HG02943 (cell line): ENCODE data around the gene DDX3X.
"Not testable (repeated sequence)": the region's sequence is repeated elsewhere in the genome, so short reads cannot be mapped to it uniquely, and the experiment has no call there.

ENCODE experiments used
- ATAC-seq: cut with Tn5 transposase; IDR thresholded peaks from one replicate; pipeline ENCODE4 v1.9.1; 2021; ENCODE audit warnings: mild to moderate bottlenecking, low read depth, moderate library complexity; ENCODE audit not compliant: unreplicated experiment

DDX3X gene

GRCh38 chrX:41352329-41352838, 18.4 kb downstream of the DDX3X start:
- ATAC-seq = no peak

DNA sequence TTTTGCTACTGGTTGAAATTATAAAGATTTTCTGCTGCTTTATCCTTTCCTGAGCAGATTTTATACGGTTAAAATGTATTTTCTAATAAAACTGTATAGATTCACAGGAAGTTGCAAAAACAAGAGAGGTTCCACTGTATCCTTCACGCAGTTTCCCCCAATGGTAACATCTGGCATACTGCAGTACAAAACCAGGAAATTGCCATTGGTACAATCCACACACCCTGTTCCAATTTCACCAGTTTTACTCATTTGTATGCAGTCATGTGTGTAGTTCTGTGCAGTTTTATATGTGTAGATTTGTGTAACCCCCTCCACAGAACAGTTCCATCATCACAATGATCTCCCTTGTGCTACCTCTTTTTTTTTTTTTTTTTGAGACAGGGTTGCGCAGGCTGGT, 20.0 kb downstream of the DDX3X start:
- ATAC-seq = no peak

DNA sequence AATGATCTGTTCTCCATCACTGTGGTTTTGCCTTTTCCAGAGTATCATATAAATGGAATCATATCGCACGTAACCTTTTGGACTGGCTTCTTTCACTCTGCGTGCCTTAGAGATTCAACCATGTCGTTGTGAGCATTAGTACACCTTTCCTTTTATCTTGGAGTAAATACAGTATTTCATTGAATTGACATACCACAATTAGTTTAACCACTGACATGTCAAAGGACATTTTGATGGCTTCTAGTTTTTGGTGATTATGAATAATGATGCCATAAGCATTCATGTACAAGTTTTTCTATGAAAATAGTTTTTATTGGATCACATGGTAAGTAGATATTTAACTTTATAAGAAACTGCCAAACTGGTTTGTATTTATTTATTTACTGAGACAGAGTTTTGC, 35.2 kb downstream of the DDX3X start:
- ATAC-seq = no peak

DNA sequence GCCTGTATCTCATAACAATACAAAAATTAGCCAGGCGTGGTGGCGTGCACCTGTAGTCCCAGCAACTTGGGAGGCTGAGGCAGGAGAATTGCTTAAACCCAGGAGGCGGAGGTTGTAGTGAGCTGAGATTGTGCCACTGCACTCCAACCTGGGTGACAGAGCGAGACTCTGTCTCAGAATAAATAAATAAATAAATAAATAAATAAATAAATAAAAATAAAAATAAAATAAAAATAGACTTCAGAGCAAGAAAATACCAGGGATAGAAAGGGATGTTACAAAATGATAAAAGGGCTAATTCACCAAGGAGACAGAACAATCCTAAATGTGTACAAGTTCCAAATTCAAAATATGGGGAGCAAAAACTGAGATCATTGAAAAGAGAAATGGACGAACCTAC, 37.6 kb downstream of the DDX3X start:
- ATAC-seq = not testable (repeated sequence)

- ATAC-seq = no peak
Observed at GRCh38 chrX:41373989-41374606, 40.1 kb downstream of the DDX3X start.

- ATAC-seq = no peak
Observed at GRCh38 chrX:41377624-41378023, 43.7 kb downstream of the DDX3X start.

DNA sequence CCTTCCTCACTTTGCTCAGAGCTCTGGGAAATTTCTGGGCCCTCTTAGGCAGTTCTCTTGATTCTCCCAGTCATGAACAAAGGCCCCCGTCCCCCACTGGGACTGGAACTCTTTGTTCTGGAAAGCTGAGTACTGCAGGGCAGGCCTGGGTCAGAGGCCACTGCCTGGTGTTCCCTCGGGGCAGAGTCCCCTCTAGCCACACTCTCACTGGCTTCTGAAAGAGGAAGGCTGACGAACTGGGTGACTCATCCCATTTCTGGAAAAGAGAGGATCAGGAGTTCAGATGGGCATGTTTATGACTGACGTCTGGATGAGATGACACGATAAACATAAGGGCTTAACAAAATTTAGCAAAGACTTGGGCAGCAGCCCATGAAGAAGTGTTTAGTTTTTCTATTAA, 47.7 kb downstream of the DDX3X start:
- no peak for ATAC-seq

DNA sequence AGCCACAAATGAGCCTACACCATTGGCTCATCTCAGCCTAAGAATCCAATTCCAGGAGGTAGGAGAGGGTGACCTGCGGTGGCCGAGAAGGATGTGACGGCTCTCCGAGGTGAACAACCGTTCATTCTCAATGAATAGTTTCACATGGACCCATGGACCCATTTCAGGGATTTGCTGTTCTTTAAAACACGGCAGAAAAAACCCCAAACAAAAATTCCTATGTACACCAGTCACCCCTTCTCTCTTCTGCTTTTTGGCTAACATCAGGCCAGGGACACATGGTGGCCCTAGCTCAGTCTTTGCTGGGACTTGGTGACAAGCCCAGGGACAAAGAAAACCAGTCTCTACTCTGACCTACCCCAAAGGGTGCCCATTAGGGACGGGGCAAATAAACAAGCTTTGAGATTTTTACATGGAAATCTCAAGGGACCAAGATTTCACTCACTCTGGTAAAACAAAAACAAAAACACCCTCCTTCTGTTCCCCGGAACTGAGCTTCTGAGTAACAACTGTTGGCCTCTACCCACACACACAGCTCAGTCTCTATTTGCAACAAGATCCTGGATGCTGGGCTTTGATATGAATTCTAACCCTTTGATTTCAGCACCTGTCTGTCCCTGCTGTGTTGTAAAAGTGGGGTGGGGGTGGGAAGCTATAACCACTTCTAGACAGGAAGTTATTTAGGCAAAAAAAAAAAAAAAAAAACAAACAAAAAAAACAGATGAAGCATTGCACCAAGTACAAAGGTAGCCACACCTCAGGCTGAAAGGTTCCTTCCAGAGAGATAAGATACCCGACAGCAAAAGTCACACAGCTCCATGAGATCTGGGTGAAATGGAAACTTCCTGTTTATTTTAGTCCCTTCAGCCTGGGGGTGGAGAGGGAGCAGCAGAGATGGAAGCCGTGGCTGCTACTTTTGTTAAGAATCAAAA, 49.0 kb downstream of the DDX3X start:
- no peak for ATAC-seq

DNA sequence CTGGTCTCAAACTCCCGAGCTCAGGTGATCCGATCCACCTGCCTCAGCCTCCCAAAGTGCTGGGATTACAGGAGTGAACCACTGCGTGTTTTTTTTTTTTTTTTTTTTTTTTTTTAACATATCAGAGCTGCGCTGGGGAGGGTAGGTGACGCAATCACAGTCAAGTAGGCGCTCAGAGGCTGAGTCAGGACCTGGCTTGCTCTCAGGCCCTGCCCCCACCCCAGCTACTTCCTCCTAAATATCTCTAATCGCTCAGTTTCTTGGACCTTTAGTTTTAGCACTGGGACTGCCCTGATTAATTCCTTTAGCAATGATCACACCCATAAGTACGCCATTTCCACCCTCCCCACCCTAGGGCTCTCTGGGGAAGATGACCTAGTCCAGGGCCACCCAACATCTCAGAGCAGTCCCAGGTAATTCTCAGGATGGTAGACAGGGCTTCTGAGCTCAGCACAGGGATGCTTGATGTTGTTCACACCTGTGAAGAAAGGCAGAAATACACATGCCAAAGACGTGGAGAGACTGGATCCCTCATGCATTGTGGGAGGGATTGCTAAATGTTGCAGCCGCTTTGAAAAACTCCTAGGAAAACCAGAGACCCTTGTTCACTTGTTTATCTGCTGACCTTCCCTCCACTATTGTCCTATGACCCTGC, 50.2 kb downstream of the DDX3X start:
- ATAC-seq = no peak

GRCh38 chrX:41386222-41386990, 52.4 kb downstream of the DDX3X start:
- no peak for ATAC-seq

- ATAC-seq = no peak
Observed at GRCh38 chrX:41388543-41388942, 54.6 kb downstream of the DDX3X start.

GRCh38 chrX:41389311-41389888, 55.4 kb downstream of the DDX3X start:
- ATAC-seq = no peak

DNA sequence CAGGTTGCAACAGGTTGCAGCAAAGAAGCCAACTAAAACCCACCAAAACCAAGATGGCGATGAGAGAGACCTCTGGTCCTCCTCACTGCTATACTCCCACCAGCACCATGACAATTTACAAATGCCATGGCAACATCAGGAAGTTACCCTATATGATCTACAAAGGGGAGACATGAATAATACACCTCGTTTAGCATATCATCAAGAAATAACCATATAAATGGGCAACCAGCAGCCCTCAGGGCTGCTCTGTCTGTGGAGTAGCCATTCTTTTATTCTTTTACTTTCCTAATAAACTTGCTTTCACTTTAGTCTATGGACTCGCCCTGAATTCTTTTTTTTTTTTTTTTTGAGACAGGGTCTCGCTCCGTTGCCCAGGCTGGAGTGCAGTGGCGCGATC, 56.6 kb downstream of the DDX3X start:
- ATAC-seq = not testable (repeated sequence)

DNA sequence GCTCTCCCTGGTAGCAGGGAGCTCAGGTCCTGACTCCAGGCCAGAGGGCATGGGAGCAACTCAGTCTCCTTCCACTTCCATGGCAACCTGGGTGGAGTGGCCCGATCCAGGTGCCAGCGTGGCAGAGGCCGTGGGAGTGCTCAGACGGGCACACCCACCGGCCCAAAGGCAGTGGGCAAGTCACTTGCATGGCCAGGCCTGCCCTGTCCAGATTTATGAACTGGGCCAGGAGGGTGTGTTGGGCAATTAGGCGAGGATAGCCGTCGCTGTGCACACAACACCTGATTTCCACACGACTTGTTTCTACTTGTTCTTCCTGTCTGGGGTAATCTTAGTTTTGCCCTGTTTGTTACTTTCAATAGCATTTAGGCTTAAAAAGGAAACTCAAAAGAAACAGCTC, 57.6 kb downstream of the DDX3X start:
- ATAC-seq = no peak

DNA sequence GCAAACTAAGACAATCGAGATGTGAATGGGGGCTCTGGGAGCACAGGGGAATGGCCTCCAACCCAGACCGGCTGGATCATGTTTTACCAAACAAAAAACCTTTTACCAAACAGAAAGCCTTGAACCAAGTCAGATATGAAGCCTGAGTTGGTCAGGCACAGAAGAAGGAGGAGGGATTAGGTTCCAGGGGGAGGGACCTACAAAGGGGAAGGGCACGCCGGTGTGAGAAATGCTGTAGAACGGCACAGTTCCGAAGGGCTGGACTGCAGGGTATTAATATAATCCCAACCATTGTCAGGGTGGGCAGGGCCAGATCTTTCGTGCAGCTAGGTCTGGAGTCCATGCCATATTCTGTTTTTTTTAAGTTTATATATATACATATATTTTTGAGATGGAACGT, 60.3 kb downstream of the DDX3X start:
- no peak for ATAC-seq

GRCh38 chrX:41397219-41397618, 63.3 kb downstream of the DDX3X start:
- no peak for ATAC-seq

- no peak for ATAC-seq
Observed at GRCh38 chrX:41397768-41398167, 63.8 kb downstream of the DDX3X start.

- not testable (repeated sequence) for ATAC-seq
Observed at GRCh38 chrX:41402556-41402955, 68.6 kb downstream of the DDX3X start.

- ATAC-seq = no peak
Observed at GRCh38 chrX:41405551-41405950, 71.6 kb downstream of the DDX3X start.

DNA sequence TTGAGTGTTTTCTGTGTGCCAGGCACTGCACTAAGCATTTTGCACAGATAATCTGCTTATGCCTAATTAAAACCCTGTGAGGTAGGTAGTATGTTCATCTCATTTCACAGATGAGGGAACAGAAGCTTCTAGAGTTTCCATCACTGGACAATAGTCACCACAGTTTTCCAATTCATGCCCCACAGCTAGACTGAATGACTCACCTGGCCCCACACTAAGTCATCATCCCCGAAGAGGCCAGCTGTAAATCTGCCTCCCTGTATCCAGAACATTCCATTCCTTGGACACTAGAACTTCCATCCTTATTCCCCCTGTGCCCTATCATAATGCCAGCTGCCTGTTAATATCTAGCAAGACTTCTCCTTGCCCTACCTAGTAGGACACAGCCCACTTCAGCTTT, 72.2 kb downstream of the DDX3X start:
- no peak for ATAC-seq
